ENCODE data around the gene TRMT2A.

The TRMT2A gene

GRCh38 chr22:20063271-20064139, 53.5 kb downstream of the TRMT2A start:
- TF ChIP-seq CTCF (conservative IDR thresholded peaks at IDR 0.05; ENCODE audit: low read depth, low read length) = no peak
- no peak for DNase-seq (ENCODE audit: low read depth)
- no peak overlapping the region for H3K4me3 ChIP-seq (ENCODE audit: low read length)

GRCh38 chr22:20062766-20063083, 54.3 kb downstream of the TRMT2A start:
- TF ChIP-seq CTCF (conservative IDR thresholded peaks at IDR 0.05; ENCODE audit: low read depth, low read length) = no peak
- peak; percentile 82 for DNase-seq (ENCODE audit: low read depth)
- no peak overlapping the region for H3K4me3 ChIP-seq (ENCODE audit: low read length)

- no peak overlapping the region for H3K4me3 ChIP-seq (ENCODE audit: low read length)
- DNase-seq (ENCODE audit: low read depth) = no peak
- no peak for TF ChIP-seq CTCF (conservative IDR thresholded peaks at IDR 0.05; ENCODE audit: low read depth, low read length)
These were observed 54.8 kb downstream of the TRMT2A start for GRCh38 chr22:20062043-20062765.

Data from retinal pigment epithelial cell (primary cell).